Measurements from ENCODE around the gene ADAM33. TPM values are rescaled to one million over a fixed set of nuclear protein-coding genes. Genes with fewer than 3 reads are reported as not detected.

Gene ADAM33
- total RNA-seq, 4 donors from 2014 or later, result 15.0 to 150 (median 44.6) TPM

DNA sequence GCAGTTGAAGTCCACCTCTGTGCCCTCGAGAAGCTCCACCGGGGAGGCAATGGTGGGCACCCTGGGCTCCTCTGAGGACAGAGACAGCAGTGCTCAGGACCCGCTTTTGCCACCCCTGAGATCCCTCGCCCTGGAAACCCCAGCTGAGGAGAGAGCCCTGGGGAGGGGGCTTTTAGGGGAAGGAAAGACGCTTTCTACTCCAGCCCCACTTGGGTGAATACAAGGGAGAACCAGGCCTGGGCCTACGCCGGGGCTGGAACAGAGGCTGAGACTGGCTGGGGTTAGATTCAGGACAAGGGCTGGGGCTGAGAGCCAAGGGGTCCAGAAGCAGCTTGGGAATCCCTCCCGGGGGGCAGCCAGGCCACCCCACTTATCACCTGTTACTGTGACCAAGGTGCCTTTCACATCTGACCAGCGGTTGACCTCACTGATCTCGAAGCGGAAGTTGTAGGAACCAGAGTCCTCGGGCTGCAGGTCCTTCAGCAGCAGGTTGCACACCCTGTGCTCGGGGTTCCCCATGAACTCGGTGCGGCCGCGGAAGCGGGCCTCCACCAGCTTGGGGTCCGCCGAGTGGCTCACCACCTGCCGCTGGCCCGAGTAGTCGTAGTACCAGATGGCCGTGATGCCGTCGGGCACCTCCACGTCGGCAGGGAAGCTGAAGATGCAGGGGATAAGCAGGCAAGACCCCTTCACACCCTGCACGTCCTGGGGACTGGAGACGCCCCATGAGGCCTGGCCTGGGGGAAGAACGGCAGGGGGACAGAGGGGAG lies 24.3 kb upstream of the ADAM33 start:
- H3K36me3 ChIP-seq, result no peaks in the 10 kb centered on the region
- H3K4me3 ChIP-seq, result no peak overlapping the region
- in situ Hi-C loops (cut with MboI; ENCODE audit: low pct_ligation_motif_present in 1 of 4, low pct_unique_long_range_greater_than_20kb in 1 of 4, low sequenced_read_pairs in 3 of 4), result no loop called here
- peaks cover 0 to 3% (median 0%) of the 10 kb centered on the region in 4 donors for H3K4me1 ChIP-seq
- no peaks in the 10 kb centered on the region for H3K27me3 ChIP-seq
- intact Hi-C loops (cut with DNase I; ENCODE audit: low total_unique reads), result no loop called here
- TF ChIP-seq, protein P1, sequence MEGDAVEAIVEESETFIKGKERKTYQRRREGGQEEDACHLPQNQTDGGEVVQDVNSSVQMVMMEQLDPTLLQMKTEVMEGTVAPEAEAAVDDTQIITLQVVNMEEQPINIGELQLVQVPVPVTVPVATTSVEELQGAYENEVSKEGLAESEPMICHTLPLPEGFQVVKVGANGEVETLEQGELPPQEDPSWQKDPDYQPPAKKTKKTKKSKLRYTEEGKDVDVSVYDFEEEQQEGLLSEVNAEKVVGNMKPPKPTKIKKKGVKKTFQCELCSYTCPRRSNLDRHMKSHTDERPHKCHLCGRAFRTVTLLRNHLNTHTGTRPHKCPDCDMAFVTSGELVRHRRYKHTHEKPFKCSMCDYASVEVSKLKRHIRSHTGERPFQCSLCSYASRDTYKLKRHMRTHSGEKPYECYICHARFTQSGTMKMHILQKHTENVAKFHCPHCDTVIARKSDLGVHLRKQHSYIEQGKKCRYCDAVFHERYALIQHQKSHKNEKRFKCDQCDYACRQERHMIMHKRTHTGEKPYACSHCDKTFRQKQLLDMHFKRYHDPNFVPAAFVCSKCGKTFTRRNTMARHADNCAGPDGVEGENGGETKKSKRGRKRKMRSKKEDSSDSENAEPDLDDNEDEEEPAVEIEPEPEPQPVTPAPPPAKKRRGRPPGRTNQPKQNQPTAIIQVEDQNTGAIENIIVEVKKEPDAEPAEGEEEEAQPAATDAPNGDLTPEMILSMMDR (IDR thresholded peaks at IDR 0.05), result no peak
- no peak for TF ChIP-seq EP300 (IDR thresholded peaks at IDR 0.05; ENCODE audit: low read depth)
- no peak for TF ChIP-seq POLR2A (IDR thresholded peaks at IDR 0.05)
- TF ChIP-seq POLR2AphosphoS5 (IDR thresholded peaks at IDR 0.05), result no peak
- 90% methylated on average over 31 of the region's 31 CpGs; no CpG with 5 or more reads in 1 of the 2 donors for WGBS, 2 donors (ENCODE audit: low coverage in 1 of 2)
- H3K27ac ChIP-seq, result no peak overlapping the region
- DNase-seq, result no peak
- no peaks in the 10 kb centered on the region for H3K9me3 ChIP-seq

DNA sequence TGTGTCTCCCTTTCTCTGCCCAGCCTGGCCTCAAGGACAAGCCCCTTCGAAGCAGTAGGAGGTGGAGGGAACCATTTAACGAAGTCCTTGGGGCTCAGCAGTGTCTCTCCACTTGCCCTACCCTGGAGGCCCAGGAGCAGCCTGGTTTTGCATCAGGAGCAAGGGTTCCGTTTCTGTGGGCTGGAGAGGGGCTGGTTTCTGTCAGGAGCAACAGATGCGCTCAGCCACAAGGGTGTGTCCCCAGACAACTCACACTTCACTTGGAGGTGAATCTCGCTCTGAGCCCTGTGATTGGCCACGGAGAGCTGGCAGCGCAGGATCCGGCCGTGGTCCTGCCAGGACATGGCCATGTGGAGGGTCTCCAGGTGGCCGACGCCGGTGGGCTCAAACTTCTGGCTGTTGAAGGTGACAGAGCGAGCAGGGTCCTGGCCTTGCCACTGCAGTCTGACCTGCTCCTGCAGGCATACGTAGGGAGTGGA lies 23.7 kb upstream of the ADAM33 start:
- in situ Hi-C loops (cut with MboI; ENCODE audit: low pct_ligation_motif_present in 1 of 4, low pct_unique_long_range_greater_than_20kb in 1 of 4, low sequenced_read_pairs in 3 of 4) (no loop called here), intact Hi-C loops (cut with DNase I; ENCODE audit: low total_unique reads) (no loop called here)
- no peaks in the 10 kb centered on the region for H3K36me3 ChIP-seq
- H3K27me3 ChIP-seq, result no peaks in the 10 kb centered on the region
- no peak for DNase-seq
- no peaks in the 10 kb centered on the region for H3K9me3 ChIP-seq
- H3K27ac ChIP-seq, result no peak overlapping the region
- no peaks in the 10 kb centered on the region for H3K4me1 ChIP-seq
- WGBS, 2 donors (ENCODE audit: low coverage in 1 of 2), result 79% methylated on average over 14 of the region's 14 CpGs; no CpG with 5 or more reads in 1 of the 2 donors
- no peak overlapping the region for H3K4me3 ChIP-seq
- no peak for TF ChIP-seq EP300 (IDR thresholded peaks at IDR 0.05; ENCODE audit: low read depth)
- no peak for TF ChIP-seq POLR2AphosphoS5 (IDR thresholded peaks at IDR 0.05)
- TF ChIP-seq POLR2A (IDR thresholded peaks at IDR 0.05), result no peak
- TF ChIP-seq, protein P1 (IDR thresholded peaks at IDR 0.05), result no peak

- in situ Hi-C loops (cut with MboI; ENCODE audit: low pct_ligation_motif_present in 1 of 4, low pct_unique_long_range_greater_than_20kb in 1 of 4, low sequenced_read_pairs in 3 of 4) (no loop called here), intact Hi-C loops (cut with DNase I; ENCODE audit: low total_unique reads) (no loop called here)
- Histone ChIP-seq H3K9me3 (no peaks in the 10 kb centered on the region), H3K27ac (no peak overlapping the region), H3K36me3 (no peaks in the 10 kb centered on the region), H3K4me3 (no peak overlapping the region), H3K27me3 (no peaks in the 10 kb centered on the region), H3K4me1 (no peaks in the 10 kb centered on the region)
- 83% methylated on average over 5 of the region's 5 CpGs; no CpG with 5 or more reads in 1 of the 2 donors for WGBS, 2 donors (ENCODE audit: low coverage in 1 of 2)
- TF ChIP-seq, protein P1 (IDR thresholded peaks at IDR 0.05), result no peak
- no peak for TF ChIP-seq POLR2AphosphoS5 (IDR thresholded peaks at IDR 0.05)
- no peak for TF ChIP-seq POLR2A (IDR thresholded peaks at IDR 0.05)
- no peak for TF ChIP-seq EP300 (IDR thresholded peaks at IDR 0.05; ENCODE audit: low read depth)
- DNase-seq, result no peak
These were observed 22.3 kb upstream of the ADAM33 start for GRCh38 chr20:3704087-3704486.

- H3K4me3 ChIP-seq, result no peak overlapping the region
- intact Hi-C loops (cut with DNase I; ENCODE audit: low total_unique reads), result no loop called here
- no peaks in the 10 kb centered on the region for H3K36me3 ChIP-seq
- H3K9me3 ChIP-seq, result no peaks in the 10 kb centered on the region
- no peak overlapping the region for H3K27ac ChIP-seq
- H3K4me1 ChIP-seq, result no peaks in the 10 kb centered on the region
- WGBS, 2 donors (ENCODE audit: low coverage in 1 of 2), result 82 to 89% methylated on average over 3 to 11 of the region's 11 CpGs
- no peaks in the 10 kb centered on the region for H3K27me3 ChIP-seq
- no peak for TF ChIP-seq EP300 (IDR thresholded peaks at IDR 0.05; ENCODE audit: low read depth)
- TF ChIP-seq, protein P1 (IDR thresholded peaks at IDR 0.05), result no peak
- TF ChIP-seq POLR2A (IDR thresholded peaks at IDR 0.05), result no peak
- TF ChIP-seq POLR2AphosphoS5 (IDR thresholded peaks at IDR 0.05), result no peak
- in situ Hi-C loops (cut with MboI; ENCODE audit: low pct_ligation_motif_present in 1 of 4, low pct_unique_long_range_greater_than_20kb in 1 of 4, low sequenced_read_pairs in 3 of 4), result no loop called here
- DNase-seq, result no peak
These were observed 21.0 kb upstream of the ADAM33 start for GRCh38 chr20:3702611-3703391.

Measured in transverse colon (tissue), 4 donors.